ENCODE results near the gene CYP24A1. TPM values are rescaled to one million over a fixed set of nuclear protein-coding genes. Genes with fewer than 3 reads are reported as not detected.

The CYP24A1 gene
- polyA plus RNA-seq, 1 of the 3 experiments (the other 2 are of a cell fraction), result 8.8 TPM

DNA sequence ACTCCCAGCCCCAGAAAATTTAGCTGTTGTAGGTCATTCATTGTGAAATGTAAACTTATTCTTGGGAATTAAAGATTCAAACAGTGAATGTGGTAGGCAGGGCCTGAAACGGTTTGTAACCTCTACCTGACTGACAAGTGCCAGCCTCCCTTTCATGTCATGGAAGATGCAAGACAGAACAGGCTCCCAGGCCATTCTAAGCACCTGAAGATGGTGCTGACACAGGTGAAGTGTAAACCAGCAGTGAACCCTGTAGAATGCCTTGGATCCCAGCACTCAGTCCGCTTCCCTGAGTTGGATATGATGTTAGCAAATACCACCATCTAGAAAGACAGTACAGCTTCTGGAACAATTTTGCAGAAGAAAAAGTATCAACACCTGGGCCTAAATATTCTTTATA lies 19.3 kb downstream of the CYP24A1 start:
- DNase-seq, result no peak
- Histone ChIP-seq H3K4me3 (ENCODE audit: low read depth in 2 of 2, low read length in 1 of 2) (no peak overlapping the region), H3K9ac (no peak overlapping the region), H3K27me3 (ENCODE audit: insufficient read depth) (no peaks in the 10 kb centered on the region), H3K9me3 (no peaks in the 10 kb centered on the region), H3K36me3 (replicated peaks in 1 of 2; ENCODE audit: control insufficient read depth in 1 of 2, insufficient read depth in 2 of 2, low read length in 1 of 2) (no peaks in the 10 kb centered on the region), H3K79me2 (ENCODE audit: insufficient read depth) (no peaks in the 10 kb centered on the region), H3K9me2 (no peaks in the 10 kb centered on the region), H2AFZ (ENCODE audit: low read depth) (no peak overlapping the region), H3K4me1 (ENCODE audit: control insufficient read depth in 1 of 2, insufficient read depth in 2 of 2, low read depth in 1 of 2, low read length in 1 of 2) (no peaks in the 10 kb centered on the region), H4K20me1 (ENCODE audit: insufficient read depth) (no peaks in the 10 kb centered on the region), H3F3A (replicated peaks; ENCODE audit: insufficient read depth) (no peaks in the 10 kb centered on the region), H3K4me2 (no peak overlapping the region), H3K27ac (ENCODE audit: low read depth in 2 of 2, low read length in 1 of 2) (no peak overlapping the region)
- CTCF ChIA-PET, result interaction anchor here (1.3 kb wide), 1 partner anchor 45 kb away, joined by 3 read pairs; no protein-coding TSS in a partner anchor
- POLR2A ChIA-PET, result no interaction called here
- no peak for TF ChIP-seq RXRA (IDR thresholded peaks at IDR 0.05; ENCODE audit: borderline replicate concordance, low read depth)
- no peak for TF ChIP-seq ELF1 (IDR thresholded peaks at IDR 0.05)
- no peak for TF ChIP-seq SIN3A (IDR thresholded peaks at IDR 0.05; ENCODE audit: borderline replicate concordance, low read depth, low read length)
- no peak for TF ChIP-seq NRF1 (IDR thresholded peaks at IDR 0.05; ENCODE audit: low read depth, low read length)
- TF ChIP-seq FOXJ3 (CRISPR knock-in tag; IDR thresholded peaks at IDR 0.05), result no peak
- TF ChIP-seq, protein P1, sequence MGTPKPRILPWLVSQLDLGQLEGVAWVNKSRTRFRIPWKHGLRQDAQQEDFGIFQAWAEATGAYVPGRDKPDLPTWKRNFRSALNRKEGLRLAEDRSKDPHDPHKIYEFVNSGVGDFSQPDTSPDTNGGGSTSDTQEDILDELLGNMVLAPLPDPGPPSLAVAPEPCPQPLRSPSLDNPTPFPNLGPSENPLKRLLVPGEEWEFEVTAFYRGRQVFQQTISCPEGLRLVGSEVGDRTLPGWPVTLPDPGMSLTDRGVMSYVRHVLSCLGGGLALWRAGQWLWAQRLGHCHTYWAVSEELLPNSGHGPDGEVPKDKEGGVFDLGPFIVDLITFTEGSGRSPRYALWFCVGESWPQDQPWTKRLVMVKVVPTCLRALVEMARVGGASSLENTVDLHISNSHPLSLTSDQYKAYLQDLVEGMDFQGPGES (IDR thresholded peaks at IDR 0.05; ENCODE audit: low read depth, low read length), result no peak
- no peak for TF ChIP-seq MEF2A (IDR thresholded peaks at IDR 0.05; ENCODE audit: borderline replicate concordance, low read depth)
- TF ChIP-seq TEAD4 (IDR thresholded peaks at IDR 0.05; ENCODE audit: borderline replicate concordance, insufficient read depth), result no peak
- no peak for TF ChIP-seq NFIC (IDR thresholded peaks at IDR 0.05; ENCODE audit: borderline replicate concordance)
- no peak for TF ChIP-seq GABPA (IDR thresholded peaks at IDR 0.05; ENCODE audit: low read depth)
- TF ChIP-seq MXI1 (IDR thresholded peaks at IDR 0.05; ENCODE audit: low read depth, low read length), result no peak
- TF ChIP-seq GATA2 (CRISPR knock-in tag; IDR thresholded peaks at IDR 0.05), result no peak
- no peak for TF ChIP-seq RFX5 (IDR thresholded peaks at IDR 0.05; ENCODE audit: low read length)
- TF ChIP-seq RAD21 (IDR thresholded peaks at IDR 0.05; ENCODE audit: low read length), result no peak
- WGBS (ENCODE audit: low lambda C conversion rate), result 58% methylated on average over 2 of the region's 2 CpGs

DNA sequence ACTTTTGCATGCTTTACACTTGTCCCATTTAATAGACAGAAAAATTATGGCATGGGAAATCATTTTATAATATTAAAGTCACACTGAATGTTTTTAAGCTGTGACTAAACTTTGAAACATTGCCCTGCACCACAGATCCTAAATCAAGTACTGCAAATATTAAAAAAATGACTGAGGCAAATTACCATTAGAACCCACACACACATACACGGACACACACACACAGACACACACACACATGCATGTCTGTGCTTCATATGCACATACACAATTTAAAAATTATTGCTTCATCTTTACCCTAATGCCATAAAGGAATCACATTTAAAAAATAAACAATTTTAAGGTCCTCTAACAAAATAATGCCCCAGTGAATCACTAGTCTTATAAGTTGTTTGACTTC lies 19.9 kb downstream of the CYP24A1 start:
- ChIA-PET POLR2A (no interaction called here), CTCF (interaction anchor here (1.3 kb wide), 1 partner anchor 45 kb away, joined by 3 read pairs; no protein-coding TSS in a partner anchor)
- Histone ChIP-seq H3K27ac (ENCODE audit: low read depth in 2 of 2, low read length in 1 of 2) (no peak overlapping the region), H3K27me3 (ENCODE audit: insufficient read depth) (no peaks in the 10 kb centered on the region), H2AFZ (ENCODE audit: low read depth) (no peak overlapping the region), H3F3A (replicated peaks; ENCODE audit: insufficient read depth) (no peaks in the 10 kb centered on the region), H3K9me3 (no peaks in the 10 kb centered on the region), H4K20me1 (ENCODE audit: insufficient read depth) (no peaks in the 10 kb centered on the region), H3K36me3 (replicated peaks in 1 of 2; ENCODE audit: control insufficient read depth in 1 of 2, insufficient read depth in 2 of 2, low read length in 1 of 2) (no peaks in the 10 kb centered on the region), H3K4me3 (ENCODE audit: low read depth in 2 of 2, low read length in 1 of 2) (no peak overlapping the region), H3K4me2 (no peak overlapping the region), H3K4me1 (ENCODE audit: control insufficient read depth in 1 of 2, insufficient read depth in 2 of 2, low read depth in 1 of 2, low read length in 1 of 2) (no peaks in the 10 kb centered on the region), H3K9me2 (no peaks in the 10 kb centered on the region), H3K9ac (no peak overlapping the region), H3K79me2 (ENCODE audit: insufficient read depth) (no peaks in the 10 kb centered on the region)
- 9% methylated on average over 1 of the region's 1 CpG for WGBS (ENCODE audit: low lambda C conversion rate)
- DNase-seq, result no peak
- TF ChIP-seq FOSL2 (IDR thresholded peaks at IDR 0.05; ENCODE audit: borderline replicate concordance, low read depth) (no peak), RFX5 (IDR thresholded peaks at IDR 0.05; ENCODE audit: low read length) (no peak), MXI1 (IDR thresholded peaks at IDR 0.05; ENCODE audit: low read depth, low read length) (no peak), RXRA (IDR thresholded peaks at IDR 0.05; ENCODE audit: borderline replicate concordance, low read depth) (no peak), POLR2AphosphoS5 (IDR thresholded peaks at IDR 0.05; ENCODE audit: low read depth, low read length) (no peak)
- TF ChIP-seq, protein P2, sequence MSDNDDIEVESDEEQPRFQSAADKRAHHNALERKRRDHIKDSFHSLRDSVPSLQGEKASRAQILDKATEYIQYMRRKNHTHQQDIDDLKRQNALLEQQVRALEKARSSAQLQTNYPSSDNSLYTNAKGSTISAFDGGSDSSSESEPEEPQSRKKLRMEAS (IDR thresholded peaks at IDR 0.05; ENCODE audit: low read depth), result no peak
- TF ChIP-seq, protein P3, sequence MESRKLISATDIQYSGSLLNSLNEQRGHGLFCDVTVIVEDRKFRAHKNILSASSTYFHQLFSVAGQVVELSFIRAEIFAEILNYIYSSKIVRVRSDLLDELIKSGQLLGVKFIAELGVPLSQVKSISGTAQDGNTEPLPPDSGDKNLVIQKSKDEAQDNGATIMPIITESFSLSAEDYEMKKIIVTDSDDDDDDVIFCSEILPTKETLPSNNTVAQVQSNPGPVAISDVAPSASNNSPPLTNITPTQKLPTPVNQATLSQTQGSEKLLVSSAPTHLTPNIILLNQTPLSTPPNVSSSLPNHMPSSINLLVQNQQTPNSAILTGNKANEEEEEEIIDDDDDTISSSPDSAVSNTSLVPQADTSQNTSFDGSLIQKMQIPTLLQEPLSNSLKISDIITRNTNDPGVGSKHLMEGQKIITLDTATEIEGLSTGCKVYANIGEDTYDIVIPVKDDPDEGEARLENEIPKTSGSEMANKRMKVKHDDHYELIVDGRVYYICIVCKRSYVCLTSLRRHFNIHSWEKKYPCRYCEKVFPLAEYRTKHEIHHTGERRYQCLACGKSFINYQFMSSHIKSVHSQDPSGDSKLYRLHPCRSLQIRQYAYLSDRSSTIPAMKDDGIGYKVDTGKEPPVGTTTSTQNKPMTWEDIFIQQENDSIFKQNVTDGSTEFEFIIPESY (IDR thresholded peaks at IDR 0.05; ENCODE audit: borderline replicate concordance, low read depth), result no peak
- TF ChIP-seq, protein P4, sequence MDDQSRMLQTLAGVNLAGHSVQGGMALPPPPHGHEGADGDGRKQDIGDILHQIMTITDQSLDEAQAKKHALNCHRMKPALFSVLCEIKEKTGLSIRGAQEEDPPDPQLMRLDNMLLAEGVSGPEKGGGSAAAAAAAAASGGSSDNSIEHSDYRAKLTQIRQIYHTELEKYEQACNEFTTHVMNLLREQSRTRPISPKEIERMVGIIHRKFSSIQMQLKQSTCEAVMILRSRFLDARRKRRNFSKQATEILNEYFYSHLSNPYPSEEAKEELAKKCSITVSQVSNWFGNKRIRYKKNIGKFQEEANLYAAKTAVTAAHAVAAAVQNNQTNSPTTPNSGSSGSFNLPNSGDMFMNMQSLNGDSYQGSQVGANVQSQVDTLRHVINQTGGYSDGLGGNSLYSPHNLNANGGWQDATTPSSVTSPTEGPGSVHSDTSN (IDR thresholded peaks at IDR 0.05), result no peak
- TF ChIP-seq, protein P5, sequence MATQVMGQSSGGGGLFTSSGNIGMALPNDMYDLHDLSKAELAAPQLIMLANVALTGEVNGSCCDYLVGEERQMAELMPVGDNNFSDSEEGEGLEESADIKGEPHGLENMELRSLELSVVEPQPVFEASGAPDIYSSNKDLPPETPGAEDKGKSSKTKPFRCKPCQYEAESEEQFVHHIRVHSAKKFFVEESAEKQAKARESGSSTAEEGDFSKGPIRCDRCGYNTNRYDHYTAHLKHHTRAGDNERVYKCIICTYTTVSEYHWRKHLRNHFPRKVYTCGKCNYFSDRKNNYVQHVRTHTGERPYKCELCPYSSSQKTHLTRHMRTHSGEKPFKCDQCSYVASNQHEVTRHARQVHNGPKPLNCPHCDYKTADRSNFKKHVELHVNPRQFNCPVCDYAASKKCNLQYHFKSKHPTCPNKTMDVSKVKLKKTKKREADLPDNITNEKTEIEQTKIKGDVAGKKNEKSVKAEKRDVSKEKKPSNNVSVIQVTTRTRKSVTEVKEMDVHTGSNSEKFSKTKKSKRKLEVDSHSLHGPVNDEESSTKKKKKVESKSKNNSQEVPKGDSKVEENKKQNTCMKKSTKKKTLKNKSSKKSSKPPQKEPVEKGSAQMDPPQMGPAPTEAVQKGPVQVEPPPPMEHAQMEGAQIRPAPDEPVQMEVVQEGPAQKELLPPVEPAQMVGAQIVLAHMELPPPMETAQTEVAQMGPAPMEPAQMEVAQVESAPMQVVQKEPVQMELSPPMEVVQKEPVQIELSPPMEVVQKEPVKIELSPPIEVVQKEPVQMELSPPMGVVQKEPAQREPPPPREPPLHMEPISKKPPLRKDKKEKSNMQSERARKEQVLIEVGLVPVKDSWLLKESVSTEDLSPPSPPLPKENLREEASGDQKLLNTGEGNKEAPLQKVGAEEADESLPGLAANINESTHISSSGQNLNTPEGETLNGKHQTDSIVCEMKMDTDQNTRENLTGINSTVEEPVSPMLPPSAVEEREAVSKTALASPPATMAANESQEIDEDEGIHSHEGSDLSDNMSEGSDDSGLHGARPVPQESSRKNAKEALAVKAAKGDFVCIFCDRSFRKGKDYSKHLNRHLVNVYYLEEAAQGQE (IDR thresholded peaks at IDR 0.05; ENCODE audit: low read depth, low read length), result no peak

Measured in SK-N-SH (cell line).